HG03280 (cell line): ENCODE results near the gene MSH5.
A peak's percentile ranks its signal among the peaks of the same experiment; 100 is the strongest.
"Not testable (repeated sequence)": the region's sequence is repeated elsewhere in the genome, so short reads cannot be mapped to it uniquely, and the experiment has no call there.

Experiments used
- ATAC-seq: cut with Tn5 transposase; IDR thresholded peaks from one replicate; pipeline ENCODE4 v1.9.1; 2021; ENCODE audit warnings: mild to moderate bottlenecking, moderate library complexity; ENCODE audit not compliant: unreplicated experiment

MSH5 gene

GRCh38 chr6:31776989-31777666 is 37.3 kb downstream of the MSH5 start, which contains the start of gene VWA7:
VWA7 (minus strand) TSS chr6:31777328; CDS start chr6:31776779, 549 bp downstream.
- ATAC-seq: peak; percentile 75

- no peak for ATAC-seq
Measured at GRCh38 chr6:31777667-31778050, 37.9 kb downstream of the MSH5 start.

- ATAC-seq: no peak
Measured at GRCh38 chr6:31778193-31778592, 38.4 kb downstream of the MSH5 start.

GRCh38 chr6:31778999-31779885 is 39.4 kb downstream of the MSH5 start:
- ATAC-seq: no peak

GRCh38 chr6:31779908-31780307 is 40.1 kb downstream of the MSH5 start:
- no peak for ATAC-seq

GRCh38 chr6:31780507-31781243 is 40.9 kb downstream of the MSH5 start:
- ATAC-seq: no peak

GRCh38 chr6:31781244-31782125 is 41.7 kb downstream of the MSH5 start:
- ATAC-seq: no peak

- no peak for ATAC-seq
Measured at GRCh38 chr6:31782126-31782855, 42.5 kb downstream of the MSH5 start.

GRCh38 chr6:31784098-31784925 is 44.5 kb downstream of the MSH5 start:
- ATAC-seq: no peak

- ATAC-seq: no peak
Measured at GRCh38 chr6:31785475-31785874, 45.7 kb downstream of the MSH5 start.

GRCh38 chr6:31791324-31792089 is 51.7 kb downstream of the MSH5 start:
- ATAC-seq: no peak

- ATAC-seq: no peak
Measured at GRCh38 chr6:31792090-31792374, 52.2 kb downstream of the MSH5 start.

GRCh38 chr6:31792761-31793171 is 53.0 kb downstream of the MSH5 start:
- ATAC-seq: no peak

GRCh38 chr6:31793927-31794245 is 54.1 kb downstream of the MSH5 start:
- ATAC-seq: not testable (repeated sequence)

- no peak for ATAC-seq
Measured at GRCh38 chr6:31794294-31794865, 54.6 kb downstream of the MSH5 start.

- no peak for ATAC-seq
Measured at GRCh38 chr6:31794866-31795615, 55.2 kb downstream of the MSH5 start.

GRCh38 chr6:31795616-31796298 is 56.0 kb downstream of the MSH5 start, which contains the start of gene VARS1:
VARS1 (minus strand) TSS chr6:31795752; CDS start chr6:31795217, 535 bp downstream.
- peak; percentile 82 for ATAC-seq
